GM12874 (cell line): ENCODE measurements around the gene DOP1A.
A peak's percentile ranks its signal among the peaks of the same experiment; 100 is the strongest.

Experiments
- TF ChIP-seq, protein P1 (sequence below): IDR thresholded peaks from 2 replicates; pipeline ENCODE4 v1.5.1; 2011; ENCODE audit warnings: low read depth, mild to moderate bottlenecking, control low read depth, low read length, moderate library complexity; ENCODE audit not compliant: insufficient read depth

The DOP1A gene

GRCh38 chr6:83047065-83047754 is 20.3 kb upstream of the DOP1A start:
- TF ChIP-seq, protein P1, sequence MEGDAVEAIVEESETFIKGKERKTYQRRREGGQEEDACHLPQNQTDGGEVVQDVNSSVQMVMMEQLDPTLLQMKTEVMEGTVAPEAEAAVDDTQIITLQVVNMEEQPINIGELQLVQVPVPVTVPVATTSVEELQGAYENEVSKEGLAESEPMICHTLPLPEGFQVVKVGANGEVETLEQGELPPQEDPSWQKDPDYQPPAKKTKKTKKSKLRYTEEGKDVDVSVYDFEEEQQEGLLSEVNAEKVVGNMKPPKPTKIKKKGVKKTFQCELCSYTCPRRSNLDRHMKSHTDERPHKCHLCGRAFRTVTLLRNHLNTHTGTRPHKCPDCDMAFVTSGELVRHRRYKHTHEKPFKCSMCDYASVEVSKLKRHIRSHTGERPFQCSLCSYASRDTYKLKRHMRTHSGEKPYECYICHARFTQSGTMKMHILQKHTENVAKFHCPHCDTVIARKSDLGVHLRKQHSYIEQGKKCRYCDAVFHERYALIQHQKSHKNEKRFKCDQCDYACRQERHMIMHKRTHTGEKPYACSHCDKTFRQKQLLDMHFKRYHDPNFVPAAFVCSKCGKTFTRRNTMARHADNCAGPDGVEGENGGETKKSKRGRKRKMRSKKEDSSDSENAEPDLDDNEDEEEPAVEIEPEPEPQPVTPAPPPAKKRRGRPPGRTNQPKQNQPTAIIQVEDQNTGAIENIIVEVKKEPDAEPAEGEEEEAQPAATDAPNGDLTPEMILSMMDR, result no peak

GRCh38 chr6:83051377-83052172 is 15.9 kb upstream of the DOP1A start:
- TF ChIP-seq, protein P1, result no peak

- TF ChIP-seq, protein P1, result no peak
Observed at GRCh38 chr6:83053678-83054077, 13.8 kb upstream of the DOP1A start.

- TF ChIP-seq, protein P1, result peak; percentile 65
Observed at GRCh38 chr6:83055366-83055964, 12.0 kb upstream of the DOP1A start.

DNA sequence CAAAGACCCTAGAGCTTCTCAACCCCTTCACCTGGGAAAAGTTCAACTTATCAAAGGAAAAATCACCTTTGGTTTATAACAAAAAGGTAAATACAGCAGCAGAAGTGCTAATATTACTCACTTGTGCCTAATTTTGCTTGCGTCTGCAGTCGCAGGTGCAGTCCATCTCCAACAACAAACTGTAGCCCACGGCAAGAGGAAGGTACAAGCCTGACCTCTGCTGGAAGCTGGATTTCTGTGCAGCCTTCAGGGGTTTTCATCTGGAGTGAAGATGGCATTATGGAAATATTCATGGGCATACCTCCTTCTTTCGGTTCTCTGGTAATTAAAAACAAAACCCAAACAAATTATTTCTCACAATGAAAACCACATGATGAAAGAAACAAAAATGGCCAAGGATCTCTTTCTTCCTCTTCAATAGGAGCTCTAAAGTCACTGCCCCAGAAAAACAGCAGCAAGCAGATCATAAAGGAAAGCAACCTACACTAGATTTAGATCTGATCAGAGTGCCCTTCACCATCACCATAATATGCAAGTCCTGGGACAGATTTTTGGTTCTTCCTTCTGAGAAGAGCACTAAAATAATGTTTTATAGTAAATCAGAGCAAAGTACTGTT is 9.7 kb upstream of the DOP1A start:
- TF ChIP-seq, protein P1, result peak; percentile 56

DNA sequence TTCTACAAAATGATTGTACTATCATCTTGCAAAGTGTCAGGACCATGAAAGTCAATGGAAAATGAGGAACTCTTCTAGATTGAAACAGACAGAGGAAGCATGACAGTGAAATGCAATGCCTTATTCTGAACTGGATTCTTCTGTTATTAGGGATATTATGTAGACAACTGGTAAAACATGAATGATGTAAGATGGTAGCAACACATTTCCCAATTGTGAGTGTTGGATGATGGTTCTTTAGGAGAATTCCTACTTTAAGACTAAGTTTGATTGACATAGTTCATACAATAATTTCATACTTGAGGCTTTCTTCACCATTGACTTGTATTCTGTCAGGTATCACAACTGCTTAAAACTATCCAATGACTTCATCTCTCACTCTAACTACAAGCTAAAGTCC is 6.3 kb upstream of the DOP1A start:
- TF ChIP-seq, protein P1, result no peak

DNA sequence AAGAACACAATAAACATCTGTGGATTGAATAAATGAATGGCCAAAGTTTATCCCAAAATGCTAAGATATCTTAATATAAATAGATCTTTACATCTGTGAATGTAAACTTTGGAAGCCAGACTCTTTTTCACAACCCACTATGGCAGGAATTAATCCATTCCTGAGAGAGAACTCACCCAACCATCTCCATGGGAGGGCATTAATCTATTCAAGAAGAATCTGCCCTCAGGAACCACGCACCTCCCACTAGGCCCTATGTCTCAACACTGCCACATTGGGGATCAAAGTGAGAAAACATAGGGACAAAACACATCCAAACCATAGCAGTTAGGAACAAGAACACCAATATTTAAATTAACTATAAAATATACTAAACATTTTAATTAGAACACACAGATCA is 5.2 kb upstream of the DOP1A start:
- TF ChIP-seq, protein P1, result no peak
